Measurements from ENCODE around the gene NUP98. TPM values are rescaled to one million over a fixed set of nuclear protein-coding genes. Genes with fewer than 3 reads are reported as not detected.

NUP98 gene
- total and polyA plus RNA-seq, 2 of the 13 experiments (the other 11 are each of a cell fraction or from before 2014, with no cell fraction given): 76.6 to 85.3 TPM

- TF ChIP-seq GABPB1 (CRISPR knock-in tag; IDR thresholded peaks at IDR 0.05) (no peak), HNF4A (CRISPR knock-in tag; IDR thresholded peaks at IDR 0.05) (peak; percentile 36; the same call in 1 of the 2 replicates), ZBTB3 (CRISPR knock-in tag; IDR thresholded peaks at IDR 0.05; ENCODE audit: borderline replicate concordance, low read depth) (no peak), HHEX (CRISPR knock-in tag; IDR thresholded peaks at IDR 0.05) (0 out of 2 replicates have a peak, but pooled peaks have one; percentile 30), SOX5 (CRISPR knock-in tag; IDR thresholded peaks at IDR 0.05; ENCODE audit: borderline replicate concordance) (peak; percentile 64; the same call in 1 of the 2 replicates), ZEB1 (IDR thresholded peaks at IDR 0.05; ENCODE audit: insufficient replicate concordance, low read depth) (peak; percentile 67), ZNF660 (CRISPR knock-in tag; IDR thresholded peaks at IDR 0.05; ENCODE audit: borderline replicate concordance, low read depth) (no peak), CREB1 (IDR thresholded peaks at IDR 0.05) (no peak), CREB1 (CRISPR knock-in tag; IDR thresholded peaks at IDR 0.05) (0 out of 2 replicates have a peak, but pooled peaks have one; percentile 20), FOXP1 (IDR thresholded peaks at IDR 0.05) (no peak), FOXP1 (CRISPR knock-in tag; IDR thresholded peaks at IDR 0.05) (peak; percentile 8; the same call in 1 of the 2 replicates), PRDM15 (CRISPR knock-in tag; IDR thresholded peaks at IDR 0.05) (no peak), NFRKB (IDR thresholded peaks at IDR 0.05) (no peak), HNF4G (IDR thresholded peaks at IDR 0.05; ENCODE audit: borderline replicate concordance, low read depth, low read length) (peak; percentile 75), HNF4G (CRISPR knock-in tag; IDR thresholded peaks at IDR 0.05; ENCODE audit: borderline replicate concordance, low read depth) (no peak), KIAA2018 (CRISPR knock-in tag; IDR thresholded peaks at IDR 0.05; ENCODE audit: borderline replicate concordance) (no peak), ZNF274 (CRISPR knock-in tag; IDR thresholded peaks at IDR 0.05) (no peak), RXRA (CRISPR knock-in tag; IDR thresholded peaks at IDR 0.05) (no peak)
- TF ChIP-seq, protein P1, sequence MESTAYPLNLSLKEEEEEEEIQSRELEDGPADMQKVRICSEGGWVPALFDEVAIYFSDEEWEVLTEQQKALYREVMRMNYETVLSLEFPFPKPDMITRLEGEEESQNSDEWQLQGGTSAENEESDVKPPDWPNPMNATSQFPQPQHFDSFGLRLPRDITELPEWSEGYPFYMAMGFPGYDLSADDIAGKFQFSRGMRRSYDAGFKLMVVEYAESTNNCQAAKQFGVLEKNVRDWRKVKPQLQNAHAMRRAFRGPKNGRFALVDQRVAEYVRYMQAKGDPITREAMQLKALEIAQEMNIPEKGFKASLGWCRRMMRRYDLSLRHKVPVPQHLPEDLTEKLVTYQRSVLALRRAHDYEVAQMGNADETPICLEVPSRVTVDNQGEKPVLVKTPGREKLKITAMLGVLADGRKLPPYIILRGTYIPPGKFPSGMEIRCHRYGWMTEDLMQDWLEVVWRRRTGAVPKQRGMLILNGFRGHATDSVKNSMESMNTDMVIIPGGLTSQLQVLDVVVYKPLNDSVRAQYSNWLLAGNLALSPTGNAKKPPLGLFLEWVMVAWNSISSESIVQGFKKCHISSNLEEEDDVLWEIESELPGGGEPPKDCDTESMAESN (CRISPR knock-in tag; conservative IDR thresholded peaks at IDR 0.05): no peak
Observed at GRCh38 chr11:3712274-3712673, 85.1 kb downstream of the NUP98 start (continued).
